GM12878 (cell line): ENCODE results near the gene PRUNE1. TPM values are rescaled to one million over a fixed set of nuclear protein-coding genes. Genes with fewer than 3 reads are reported as not detected.

ENCODE experiments used
- BCL3 ChIP-seq: IDR thresholded peaks from 2 replicates; pipeline ENCODE4 v1.6.1; 2011; ENCODE audit warnings: borderline replicate concordance, low read depth, mild to moderate bottlenecking, moderate library complexity, low read length; ENCODE audit not compliant: insufficient read depth, poor library complexity, severe bottlenecking
- BRCA1 ChIP-seq: IDR thresholded peaks from 2 replicates; pipeline ENCODE4 v1.6.1; 2011; ENCODE audit warnings: low read depth, low read length, improper control_type of control experiment
- CHD1 ChIP-seq: IDR thresholded peaks from 2 replicates; pipeline ENCODE4 v1.6.1; 2012; ENCODE audit warnings: low read depth, low read length, improper control_type of control experiment
- CHD2 ChIP-seq: IDR thresholded peaks from 2 replicates; pipeline ENCODE4 v1.6.1; 2011; ENCODE audit warnings: low read depth, low read length, improper control_type of control experiment, borderline replicate concordance
- DPF2 ChIP-seq: fragments of 450-650 bp; IDR thresholded peaks from 2 replicates; pipeline ENCODE4 v1.6.1; 2017; ENCODE audit warnings: mild to moderate bottlenecking
- E2F8 ChIP-seq: fragments of 450-650 bp; IDR thresholded peaks from 2 replicates; pipeline ENCODE4 v1.6.1; 2018; ENCODE audit warnings: mild to moderate bottlenecking, low read depth, moderate library complexity; ENCODE audit not compliant: partially characterized antibody
- ELK1 ChIP-seq: IDR thresholded peaks from 2 replicates; pipeline ENCODE4 v1.6.1; 2012; ENCODE audit warnings: low read depth, low read length, improper control_type of control experiment
- EP300 ChIP-seq, 2 experiments: fragments of 150-350 bp in 1 of 2; IDR thresholded peaks; 2 replicates each; pipeline ENCODE4 v1.6.1; 2011 to 2012; ENCODE audit warnings: low read depth in 2 of 2, low read length in 2 of 2, borderline replicate concordance in 1 of 2, improper control_type of control experiment in 1 of 2, inconsistent platforms in 1 of 2; ENCODE audit not compliant: control insufficient read depth in 1 of 2
- IKZF2 ChIP-seq, 2 experiments: fragments of 450-650 bp; IDR thresholded peaks; 2 replicates each; pipeline ENCODE4 v1.6.1; 2017; ENCODE audit warnings: mild to moderate bottlenecking in 2 of 2, moderate library complexity in 2 of 2
- KAT2A ChIP-seq: conservative IDR thresholded peaks from 2 replicates; pipeline ENCODE4 v1.6.1; 2011; ENCODE audit warnings: low read depth, low read length; ENCODE audit not compliant: control insufficient read depth
- MEF2A ChIP-seq: IDR thresholded peaks from 2 replicates; pipeline ENCODE4 v1.6.1; 2011; ENCODE audit warnings: low read depth, mild to moderate bottlenecking, low read length, moderate library complexity; ENCODE audit not compliant: insufficient read depth
- MYB ChIP-seq: fragments of 150-350 bp; IDR thresholded peaks from 2 replicates; pipeline ENCODE4 v1.6.1; 2014; ENCODE audit warnings: mild to moderate bottlenecking, low read depth, low read length, borderline replicate concordance
- NFXL1 ChIP-seq: fragments of 450-650 bp; IDR thresholded peaks from 2 replicates; pipeline ENCODE4 v1.6.1; 2017; ENCODE audit warnings: antibody characterized with exemption, mild to moderate bottlenecking, borderline replicate concordance
- NR2C1 ChIP-seq: fragments of 450-650 bp; IDR thresholded peaks from 2 replicates; pipeline ENCODE4 v1.6.1; 2017; ENCODE audit warnings: antibody characterized with exemption, mild to moderate bottlenecking, moderate library complexity
- POLR2A ChIP-seq: IDR thresholded peaks from 2 replicates; pipeline ENCODE4 v1.6.1; 2011; ENCODE audit warnings: low read depth, mild to moderate bottlenecking, low read length
- PRDM15 ChIP-seq: fragments of 450-650 bp; formaldehyde crosslinking; IDR thresholded peaks from 2 replicates; pipeline ENCODE4 v1.4.0; 2020; ENCODE audit warnings: mild to moderate bottlenecking, moderate library complexity
- RELA ChIP-seq: fragments of 450-650 bp; IDR thresholded peaks from 2 replicates; pipeline ENCODE4 v1.8.0; 2014; ENCODE audit warnings: borderline replicate concordance; ENCODE audit not compliant: partially characterized antibody
- RUNX3 ChIP-seq: IDR thresholded peaks from 2 replicates; pipeline ENCODE4 v1.6.1; 2012; ENCODE audit warnings: low read length, inconsistent platforms
- SREBF2 ChIP-seq: IDR thresholded peaks from 2 replicates; pipeline ENCODE4 v1.6.1; 2012; ENCODE audit warnings: mild to moderate bottlenecking, low read length
- ZNF24 ChIP-seq: fragments of 450-650 bp; IDR thresholded peaks from 2 replicates; pipeline ENCODE4 v1.6.1; 2017; ENCODE audit warnings: antibody characterized with exemption, mild to moderate bottlenecking
- polyA plus RNA-seq, 11 experiments: library from polyadenylated mRNA; depleted of rRNA in 4 of 11; unstranded in 6 of 11; stranded (reverse) in 5 of 11; fragments of >200 nt; fragmentation: Nextera tagmentation in 4 of 11; fragmentation: Illumina TruSeq in 1 of 11; extraction: Ambion mirVana in 4 of 11; extraction: Trizol in 1 of 11; gene quantifications; 1 replicate in 1 of 11; 2 replicates in 10 of 11; pipeline versions ENCODE4 v1.2.1 to v1.2.3, GENCODE V29; 2011 to 2016; ENCODE audit warnings: inconsistent platforms in 2 of 11, missing spikeins in 2 of 11, low read depth in 1 of 11
- total RNA-seq, 4 experiments: library from RNA; depleted of rRNA in 3 of 4; stranded (reverse); fragments of >200 nt in 3 of 4; fragmentation: Illumina TruSeq in 1 of 4; extraction: Trizol in 1 of 4; gene quantifications; 2 replicates each; pipeline versions ENCODE4 v1.2.1 to v1.2.3, GENCODE V29; 2013 to 2021

PRUNE1 gene
- total and polyA plus RNA-seq, 10 of the 15 experiments (the other 5 are each of a cell fraction or from before 2014, with no cell fraction given): 4.7 to 24.5 (median 12.4) TPM

- TF ChIP-seq PRDM15 (CRISPR knock-in tag): no peak
- 0 out of 2 replicates have a peak, but pooled peaks have one; percentile 3 for TF ChIP-seq ZNF24
- no peak for TF ChIP-seq SREBF2
- peak; percentile 85 for TF ChIP-seq NR2C1
- 0 out of 2 replicates have a peak, but pooled peaks have one; percentile 29 for TF ChIP-seq CHD1
- TF ChIP-seq DPF2: no peak
- peak; percentile 11 to 68; a peak in 1 of 4 replicates for TF ChIP-seq IKZF2 (IDR thresholded peaks at IDR 0.05)
- TF ChIP-seq MEF2A: no peak
- TF ChIP-seq BCL3: no peak
- TF ChIP-seq RUNX3: no peak
- no peak for TF ChIP-seq ELK1
- TF ChIP-seq MYB: no peak
- no peak for TF ChIP-seq BRCA1
- no peak for TF ChIP-seq E2F8
- TF ChIP-seq RELA: peak; percentile 64
- TF ChIP-seq POLR2A: peak; percentile 75
- no peak for TF ChIP-seq EP300 (IDR thresholded peaks at IDR 0.05; ENCODE audit: borderline replicate concordance in 1 of 2, control insufficient read depth in 1 of 2, low read depth in 2 of 2, low read length in 2 of 2)
- no peak for TF ChIP-seq NFXL1
- peak; percentile 72; the same call in 1 of the 2 replicates for TF ChIP-seq CHD2
- TF ChIP-seq KAT2A: no peak
These were observed at the start of gene PRUNE1 (continued) for GRCh38 chr1:151008244-151009205.
